Calu3 (cell line): Measurements from ENCODE around the gene TENM4. TPM values are rescaled to one million over a fixed set of nuclear protein-coding genes. Genes with fewer than 3 reads are reported as not detected.

ENCODE experiments used
- BruUV-seq: library from RNA; stranded (reverse); fragments of 400-500 nt; replicated peaks from 2 replicates; lab custom pipeline; 2021; lab: Mats Ljungman, UMichigan
- CTCF ChIA-PET: fragments of 300-600 bp; sonication (Branson Sonifier 250); formaldehyde crosslinking; loops from one replicate; lab custom pipeline; 2022; ENCODE audit warnings: antibody characterized with exemption; lab: Charles Lee
- DNase-seq: peaks from one replicate; pipeline ENCODE4 v3.0.0; 2022
- H3K27ac Mint-ChIP-seq: one replicate; pipeline ENCODE4 v1.8.0; 2022; ENCODE audit warnings: mixed read lengths; ENCODE audit not compliant: unreplicated experiment
- H3K27me3 Mint-ChIP-seq: one replicate; pipeline ENCODE4 v1.8.0; 2022; ENCODE audit warnings: mixed read lengths; ENCODE audit not compliant: unreplicated experiment
- H3K36me3 Mint-ChIP-seq: one replicate; pipeline ENCODE4 v1.8.0; 2022; ENCODE audit warnings: mild to moderate bottlenecking, moderate library complexity, mixed read lengths; ENCODE audit not compliant: insufficient read depth, unreplicated experiment
- H3K4me1 Mint-ChIP-seq: one replicate; pipeline ENCODE4 v1.8.0; 2022; ENCODE audit warnings: mild to moderate bottlenecking, low read depth, mixed read lengths; ENCODE audit not compliant: unreplicated experiment
- H3K4me3 Mint-ChIP-seq: one replicate; pipeline ENCODE4 v1.8.0; 2022; ENCODE audit warnings: mild to moderate bottlenecking, low read depth, moderate library complexity, mixed read lengths; ENCODE audit not compliant: unreplicated experiment
- H3K9me3 Mint-ChIP-seq: one replicate; pipeline ENCODE4 v1.8.0; 2022; ENCODE audit warnings: low read depth, mixed read lengths; ENCODE audit not compliant: unreplicated experiment
- intact Hi-C: fragments of 100-400 bp; cut with micrococcal nuclease; formaldehyde crosslinking; loops from one replicate; pipeline ENCODE4 v1.10.0; 2022; ENCODE audit not compliant: unreplicated experiment
- total RNA-seq: library from RNA; stranded (reverse); gene quantifications from 2 replicates; pipeline ENCODE4 v1.2.3, GENCODE V29; 2022
- TF ChIP-seq, protein P1 (sequence below): fragments of 200-600 bp; IDR thresholded peaks from one replicate; pipeline ENCODE4 v1.8.0; 2022; ENCODE audit warnings: antibody characterized with exemption; ENCODE audit not compliant: unreplicated experiment

Gene TENM4
- total RNA-seq, 1 experiment from 2014 or later, result not detected

DNA sequence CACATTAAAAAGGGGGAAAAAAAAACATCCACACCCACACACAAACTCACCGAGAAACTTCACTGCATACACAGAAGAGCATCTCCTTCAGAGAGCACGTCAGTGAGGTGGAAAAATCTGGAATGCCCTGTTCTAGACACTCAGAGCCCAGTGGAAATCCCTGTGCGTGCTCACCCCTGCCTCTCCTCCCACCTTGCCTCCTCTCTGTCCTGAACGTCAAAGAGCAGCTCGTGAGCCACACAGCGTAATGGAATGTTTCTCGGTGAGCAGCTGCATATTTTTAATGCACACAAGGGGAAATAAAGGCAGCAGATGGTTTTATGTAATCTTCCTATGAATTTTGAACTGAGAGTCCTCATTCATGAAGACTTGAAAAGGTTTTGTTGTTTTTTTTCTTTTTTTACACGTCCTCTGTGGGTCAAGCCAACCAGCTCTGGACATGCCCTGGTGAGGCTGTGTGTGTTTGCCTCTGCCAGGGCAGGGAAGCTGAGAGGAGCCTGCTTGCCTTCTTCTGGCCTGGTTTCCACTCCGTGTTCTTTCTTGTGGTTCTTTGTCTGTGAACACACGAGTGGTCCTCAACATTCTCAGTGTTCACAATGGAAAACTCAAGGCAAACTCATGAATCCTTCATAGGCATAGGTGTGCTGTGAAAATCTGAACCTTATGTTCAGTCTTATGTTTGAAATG is 219.2 kb downstream of the TENM4 start:
- Mint-ChIP-seq H3K4me3 (no peak overlapping the region), H3K36me3 (no peaks in the 10 kb centered on the region), H3K4me1 (no peaks in the 10 kb centered on the region), H3K9me3 (peaks cover 6% of the 10 kb centered on the region), H3K27me3 (peaks cover 10% of the 10 kb centered on the region), H3K27ac (no peak overlapping the region)
- BruUV-seq, result no TSS peak
- TF ChIP-seq, protein P1, sequence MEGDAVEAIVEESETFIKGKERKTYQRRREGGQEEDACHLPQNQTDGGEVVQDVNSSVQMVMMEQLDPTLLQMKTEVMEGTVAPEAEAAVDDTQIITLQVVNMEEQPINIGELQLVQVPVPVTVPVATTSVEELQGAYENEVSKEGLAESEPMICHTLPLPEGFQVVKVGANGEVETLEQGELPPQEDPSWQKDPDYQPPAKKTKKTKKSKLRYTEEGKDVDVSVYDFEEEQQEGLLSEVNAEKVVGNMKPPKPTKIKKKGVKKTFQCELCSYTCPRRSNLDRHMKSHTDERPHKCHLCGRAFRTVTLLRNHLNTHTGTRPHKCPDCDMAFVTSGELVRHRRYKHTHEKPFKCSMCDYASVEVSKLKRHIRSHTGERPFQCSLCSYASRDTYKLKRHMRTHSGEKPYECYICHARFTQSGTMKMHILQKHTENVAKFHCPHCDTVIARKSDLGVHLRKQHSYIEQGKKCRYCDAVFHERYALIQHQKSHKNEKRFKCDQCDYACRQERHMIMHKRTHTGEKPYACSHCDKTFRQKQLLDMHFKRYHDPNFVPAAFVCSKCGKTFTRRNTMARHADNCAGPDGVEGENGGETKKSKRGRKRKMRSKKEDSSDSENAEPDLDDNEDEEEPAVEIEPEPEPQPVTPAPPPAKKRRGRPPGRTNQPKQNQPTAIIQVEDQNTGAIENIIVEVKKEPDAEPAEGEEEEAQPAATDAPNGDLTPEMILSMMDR, result no peak
- intact Hi-C loops, result no loop called here
- DNase-seq, result no peak
- CTCF ChIA-PET, result no interaction called here

DNA sequence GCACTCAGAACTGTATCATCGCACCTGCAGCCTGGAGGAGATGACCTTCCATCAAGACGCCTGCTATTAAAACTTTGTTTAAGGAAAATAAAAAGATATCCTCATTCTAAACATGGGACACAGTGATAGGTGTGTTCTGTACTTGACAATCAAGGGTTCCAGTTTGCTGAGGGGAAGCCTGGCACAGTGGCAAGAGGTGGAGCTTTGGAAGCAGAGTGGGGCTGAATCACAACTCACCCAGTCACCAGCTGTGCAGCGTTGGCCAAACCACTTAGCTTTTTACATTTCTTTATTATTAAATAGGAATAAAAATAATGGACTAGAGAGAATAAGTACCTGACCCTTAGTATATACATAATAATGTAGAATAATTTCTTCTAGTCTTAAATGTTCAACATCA is 220.7 kb downstream of the TENM4 start:
- H3K27ac Mint-ChIP-seq, result no peak overlapping the region
- no TSS peak for BruUV-seq

DNA sequence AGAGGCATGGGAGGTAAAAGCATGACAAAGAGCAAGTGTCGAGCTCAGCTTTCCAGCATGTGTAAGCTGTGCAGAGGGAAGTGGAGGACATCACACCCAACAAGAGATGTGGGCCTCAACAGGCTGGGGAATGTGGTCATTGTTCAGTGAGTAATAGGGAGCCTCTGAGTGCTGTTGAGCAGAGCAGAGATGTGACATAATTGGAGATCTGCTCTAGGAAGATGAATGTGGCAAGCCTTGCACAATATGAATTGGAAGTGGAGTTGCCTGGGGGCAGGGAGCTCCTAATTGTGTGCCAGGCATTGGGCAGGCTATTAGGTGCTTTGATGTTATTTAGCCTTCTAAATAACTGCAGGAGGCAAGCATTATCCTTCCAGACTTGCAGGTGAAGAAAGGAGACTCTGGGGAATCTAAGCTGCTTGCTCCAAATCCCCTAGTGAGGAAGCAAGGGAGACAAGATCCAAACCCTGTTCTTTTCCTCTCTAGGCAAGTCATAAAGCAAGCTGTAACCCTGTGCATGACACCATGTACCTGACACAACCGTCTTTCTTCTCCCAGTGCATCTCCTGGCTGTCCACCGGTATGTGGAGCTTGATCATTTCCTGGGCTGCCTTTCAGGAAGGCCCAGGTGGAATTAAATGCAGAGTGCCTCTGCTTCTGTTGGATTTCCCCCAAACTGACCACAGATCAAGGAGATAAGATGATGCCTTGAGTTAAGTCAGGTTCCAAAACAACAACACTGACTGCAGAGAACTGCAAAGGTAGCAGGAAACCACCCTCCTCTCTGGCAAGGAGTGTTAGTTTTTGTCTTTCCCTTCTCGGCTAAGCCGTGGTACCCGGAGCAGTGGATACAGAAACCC is 221.4 kb downstream of the TENM4 start:
- TF ChIP-seq, protein P1, result no peak
- no TSS peak for BruUV-seq
- Mint-ChIP-seq H3K4me1 (no peaks in the 10 kb centered on the region), H3K4me3 (no peak overlapping the region), H3K36me3 (no peaks in the 10 kb centered on the region), H3K27ac (no peak overlapping the region), H3K27me3 (peaks cover 8% of the 10 kb centered on the region), H3K9me3 (peaks cover 6% of the 10 kb centered on the region)
- DNase-seq, result no peak
- CTCF ChIA-PET, result no interaction called here
- intact Hi-C loops, result no loop called here

More for the DNA sequence above, 220.7 kb downstream of the TENM4 start:
- Mint-ChIP-seq H3K27me3 (peaks cover 8% of the 10 kb centered on the region), H3K4me1 (no peaks in the 10 kb centered on the region), H3K4me3 (no peak overlapping the region), H3K9me3 (peaks cover 6% of the 10 kb centered on the region), H3K36me3 (no peaks in the 10 kb centered on the region)
- CTCF ChIA-PET, result no interaction called here
- TF ChIP-seq, protein P1, result no peak
- intact Hi-C loops, result no loop called here
- no peak for DNase-seq

DNA sequence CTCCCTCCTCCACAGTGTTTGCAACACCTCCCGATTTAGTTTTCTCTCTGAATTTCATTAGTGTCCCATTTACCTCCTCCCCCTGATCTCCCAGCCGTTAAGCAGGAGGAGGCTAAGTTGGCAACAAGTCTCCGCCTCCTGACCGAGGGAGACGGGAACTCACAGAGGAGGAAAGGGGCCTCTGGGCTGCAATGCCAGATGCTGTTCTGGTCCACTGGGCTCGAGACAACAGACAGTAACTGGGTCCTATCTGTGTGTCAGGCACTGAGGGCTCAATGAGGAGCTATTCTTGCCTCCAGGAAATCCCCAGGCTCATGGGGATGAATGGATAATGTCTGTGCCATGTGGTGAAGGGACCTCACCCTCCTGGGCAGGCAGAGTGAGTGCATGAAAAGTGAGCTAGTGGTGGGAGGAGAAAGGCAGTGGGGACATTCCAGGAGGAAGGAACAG is 228.1 kb downstream of the TENM4 start:
- DNase-seq, result no peak
- TF ChIP-seq, protein P1, result no peak
- Mint-ChIP-seq H3K36me3 (no peaks in the 10 kb centered on the region), H3K4me1 (no peaks in the 10 kb centered on the region), H3K9me3 (peaks cover 2% of the 10 kb centered on the region), H3K27me3 (no peaks in the 10 kb centered on the region), H3K4me3 (no peak overlapping the region), H3K27ac (no peak overlapping the region)
- no TSS peak for BruUV-seq
- CTCF ChIA-PET, result no interaction called here
- intact Hi-C loops, result no loop called here
